ENCODE results near the gene EVI5L. TPM values are rescaled to one million over a fixed set of nuclear protein-coding genes. Genes with fewer than 3 reads are reported as not detected.

Gene EVI5L
- total and polyA plus RNA-seq, 4 donors = 1.4 to 5.0 (median 4.4) TPM

GRCh38 chr19:7872306-7873204, 42.5 kb downstream of the EVI5L start:
- Histone ChIP-seq H3K36me3 (ENCODE audit: control insufficient read depth in 4 of 4, insufficient read depth in 3 of 4, low read depth in 1 of 4, low read length in 3 of 4) (no peaks in the 10 kb centered on the region), H3K9me3 (ENCODE audit: control insufficient read depth in 4 of 4, low read length in 3 of 4) (no peaks in the 10 kb centered on the region), H3K27ac (ENCODE audit: low read depth in 1 of 2, low read length in 2 of 2) (no peak overlapping the region), H3K4me3 (ENCODE audit: low read depth in 1 of 3, low read length in 3 of 3) (no peak overlapping the region), H3K4me1 (ENCODE audit: control insufficient read depth in 4 of 4, insufficient read depth in 4 of 4, low read length in 3 of 4) (peaks cover 9 to 32% (median 13%) of the 10 kb centered on the region in 4 donors), H3K9ac (ENCODE audit: low read depth in 1 of 2, low read length in 2 of 2) (no peak overlapping the region), H3K27me3 (ENCODE audit: control insufficient read depth in 4 of 4, insufficient read depth in 4 of 4, low read length in 3 of 4) (peaks cover 0 to 8% (median 6%) of the 10 kb centered on the region in 4 donors)
- TF ChIP-seq ATF3 (IDR thresholded peaks at IDR 0.05) (no peak), FOXA2 (IDR thresholded peaks at IDR 0.05) (no peak), RAD21 (IDR thresholded peaks at IDR 0.05) (no peak), HNF4G (IDR thresholded peaks at IDR 0.05) (no peak), JUND (IDR thresholded peaks at IDR 0.05) (no peak), MAX (IDR thresholded peaks at IDR 0.05) (no peak), CTCF (IDR thresholded peaks at IDR 0.05; ENCODE audit: low read depth, low read length, missing input control) (no peak), ZBTB33 (IDR thresholded peaks at IDR 0.05) (no peak), SP1 (IDR thresholded peaks at IDR 0.05) (no peak), RXRA (IDR thresholded peaks at IDR 0.05) (no peak), FOXA1 (IDR thresholded peaks at IDR 0.05) (no peak), TAF1 (conservative IDR thresholded peaks at IDR 0.05) (no peak), NR2F2 (IDR thresholded peaks at IDR 0.05) (no peak), HNF4A (conservative IDR thresholded peaks at IDR 0.05) (no peak), GABPA (IDR thresholded peaks at IDR 0.05 in 1 of 2, conservative IDR thresholded peaks at IDR 0.05 in 1 of 2) (no peak), REST (IDR thresholded peaks at IDR 0.05) (no peak), EGR1 (IDR thresholded peaks at IDR 0.05; ENCODE audit: low read depth in 2 of 2) (no peak), YY1 (IDR thresholded peaks at IDR 0.05) (no peak)
- 53% methylated on average over 47 of the region's 47 CpGs for WGBS
- DNase-seq (ENCODE audit: low spot score) = no peak
